ENCODE results near the gene MRPL19. TPM values are rescaled to one million over a fixed set of nuclear protein-coding genes. Genes with fewer than 3 reads are reported as not detected.

MRPL19 gene
- total and polyA plus RNA-seq, 2 donors (not counting 3 experiments of a cell fraction or from before 2014, with no cell fraction given), result 13.0 to 52.3 TPM

GRCh38 chr2:75719616-75720015 lies 73.0 kb downstream of the MRPL19 start:
- dilution Hi-C loops (cut with MboI; ENCODE audit: extremely low pct_ligation_motif_present, low sequenced_read_pairs) (no loop called here), intact Hi-C loops (cut with micrococcal nuclease) (no loop called here)
- Histone ChIP-seq H2AFZ (ENCODE audit: low read depth, low read length) (no peak overlapping the region), H3K4me1 (ENCODE audit: control insufficient read depth, extremely low read depth, insufficient read depth, low read length) (no peaks in the 10 kb centered on the region), H3K79me2 (ENCODE audit: control insufficient read depth, insufficient read depth, low read length) (no peaks in the 10 kb centered on the region), H3K27ac (ENCODE audit: insufficient read depth, low read depth, low read length) (no peak overlapping the region), H3K9ac (replicated peaks; ENCODE audit: extremely low read depth, insufficient read depth, low read length) (no peak overlapping the region), H3K9me3 (replicated peaks; ENCODE audit: control insufficient read depth, insufficient read depth, low read length) (no peaks in the 10 kb centered on the region), H4K20me1 (replicated peaks; ENCODE audit: control insufficient read depth, extremely low read depth, insufficient read depth, low read length) (no peaks in the 10 kb centered on the region), H3K9me1 (replicated peaks; ENCODE audit: control insufficient read depth, extremely low read depth, insufficient read depth, low read length) (no peaks in the 10 kb centered on the region), H3K36me3 (ENCODE audit: control insufficient read depth in 2 of 2, extremely low read depth in 1 of 2, insufficient read depth in 2 of 2, low read length in 2 of 2) (no peaks in the 10 kb centered on the region), H3K27me3 (ENCODE audit: control insufficient read depth in 2 of 2, insufficient read depth in 2 of 2, low read length in 2 of 2) (peaks cover 5 to 10% of the 10 kb centered on the region in 2 experiments), H3K4me3 (replicated peaks in 1 of 3; ENCODE audit: insufficient read depth in 1 of 3, low read depth in 1 of 3, low read length in 3 of 3) (no peak overlapping the region), H3K4me2 (ENCODE audit: insufficient read depth, low read length) (no peak overlapping the region)
- TF ChIP-seq, protein P1, sequence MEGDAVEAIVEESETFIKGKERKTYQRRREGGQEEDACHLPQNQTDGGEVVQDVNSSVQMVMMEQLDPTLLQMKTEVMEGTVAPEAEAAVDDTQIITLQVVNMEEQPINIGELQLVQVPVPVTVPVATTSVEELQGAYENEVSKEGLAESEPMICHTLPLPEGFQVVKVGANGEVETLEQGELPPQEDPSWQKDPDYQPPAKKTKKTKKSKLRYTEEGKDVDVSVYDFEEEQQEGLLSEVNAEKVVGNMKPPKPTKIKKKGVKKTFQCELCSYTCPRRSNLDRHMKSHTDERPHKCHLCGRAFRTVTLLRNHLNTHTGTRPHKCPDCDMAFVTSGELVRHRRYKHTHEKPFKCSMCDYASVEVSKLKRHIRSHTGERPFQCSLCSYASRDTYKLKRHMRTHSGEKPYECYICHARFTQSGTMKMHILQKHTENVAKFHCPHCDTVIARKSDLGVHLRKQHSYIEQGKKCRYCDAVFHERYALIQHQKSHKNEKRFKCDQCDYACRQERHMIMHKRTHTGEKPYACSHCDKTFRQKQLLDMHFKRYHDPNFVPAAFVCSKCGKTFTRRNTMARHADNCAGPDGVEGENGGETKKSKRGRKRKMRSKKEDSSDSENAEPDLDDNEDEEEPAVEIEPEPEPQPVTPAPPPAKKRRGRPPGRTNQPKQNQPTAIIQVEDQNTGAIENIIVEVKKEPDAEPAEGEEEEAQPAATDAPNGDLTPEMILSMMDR (IDR thresholded peaks at IDR 0.05; ENCODE audit: extremely low read depth in 1 of 2, insufficient read depth in 1 of 2, low read depth in 1 of 2, low read length in 2 of 2), result no peak
- TF ChIP-seq POLR2AphosphoS5 (IDR thresholded peaks at IDR 0.05; ENCODE audit: insufficient read depth, low read depth, low read length) (no peak), MYC (IDR thresholded peaks at IDR 0.05; ENCODE audit: low read depth, low read length) (no peak), EZH2 (IDR thresholded peaks at IDR 0.05; ENCODE audit: borderline replicate concordance, low read depth, low read length, severe bottlenecking) (no peak), POLR2A (IDR thresholded peaks at IDR 0.05; ENCODE audit: low read depth, low read length) (no peak), FOS (IDR thresholded peaks at IDR 0.05; ENCODE audit: borderline replicate concordance, insufficient read depth, low read length) (no peak), JUN (IDR thresholded peaks at IDR 0.05; ENCODE audit: borderline replicate concordance, insufficient read depth, insufficient read length, low read depth) (no peak), MAX (IDR thresholded peaks at IDR 0.05; ENCODE audit: insufficient read depth, insufficient read length) (no peak), GATA2 (IDR thresholded peaks at IDR 0.05; ENCODE audit: insufficient read depth, insufficient read length, low read depth, low read length) (no peak)
- BruUV-seq (replicated peaks), result no TSS peak
- DNase-seq (ENCODE audit: low read depth, low spot score), result no peak
- CTCF ChIA-PET, result no interaction called here
- POLR2A ChIA-PET, result no interaction called here
- FAIRE-seq, result no peak

Data from endothelial cell of umbilical vein (primary cell).